ENCODE measurements around the gene TMEM168. TPM values are rescaled to one million over a fixed set of nuclear protein-coding genes. Genes with fewer than 3 reads are reported as not detected.
A peak's percentile ranks its signal among the peaks of the same experiment; 100 is the strongest.
"Not testable (repeated sequence)": the region's sequence is repeated elsewhere in the genome, so short reads cannot be mapped to it uniquely, and the experiment has no call there.

Gene TMEM168
- 10 to 100 TPM; 14.9 to 16.5 TPM for total RNA-seq
- 17.8 TPM for polyA plus RNA-seq (2013, experiment 1 of 2)
- polyA plus RNA-seq (2013, experiment 2 of 2) = 17.8 TPM
- long read RNA-seq, experiment 1, full-length matches to known transcripts = 2 of 5 reads
- long read RNA-seq, experiment 1, partial matches to known transcripts = 1 of 5 reads
- long read RNA-seq, experiment 1, other reads (novel, unspliced or antisense) = 2 of 5 reads
- long read RNA-seq, experiment 2, full-length matches to known transcripts = 38 of 61 reads
- long read RNA-seq, experiment 2, partial matches to known transcripts = 7 of 61 reads
- long read RNA-seq, experiment 2, other reads (novel, unspliced or antisense) = 16 of 61 reads
- long read RNA-seq, experiment 3, full-length matches to known transcripts = 74 of 93 reads
- long read RNA-seq, experiment 3, partial matches to known transcripts = 0 of 93 reads
- long read RNA-seq, experiment 3, other reads (novel, unspliced or antisense) = 19 of 93 reads
- long read RNA-seq, experiment 4, full-length matches to known transcripts = 5 of 20 reads
- long read RNA-seq, experiment 4, partial matches to known transcripts = 2 of 20 reads
- long read RNA-seq, experiment 4, other reads (novel, unspliced or antisense) = 13 of 20 reads

- Histone ChIP-seq H3K9me3 (ENCODE audit: control insufficient read depth, low read length) (no peaks in the 10 kb centered on the region), H3K9ac (ENCODE audit: extremely low read depth, low read length, poor library complexity, severe bottlenecking) (peak within 1 kb of the TSS; percentile 71), H3K27ac (ENCODE audit: low read depth, low read length) (peak within 1 kb of the TSS; percentile 74), H3K4me3 (ENCODE audit: low read length) (peak within 1 kb of the TSS; percentile 96), H3K4me1 (ENCODE audit: control insufficient read depth, insufficient read depth, low read length) (no peaks in the 10 kb centered on the region), H3K36me3 (ENCODE audit: control insufficient read depth, insufficient read depth, low read length) (no peaks in the 10 kb centered on the region), H3K27me3 (ENCODE audit: control insufficient read depth, insufficient read depth, low read length, poor library complexity, severe bottlenecking) (no peaks in the 10 kb centered on the region)
- WGBS, 2 experiments (ENCODE audit: insufficient coverage in 1 of 2, insufficient read length in 1 of 2) = 1 to 2% methylated on average over 24 to 67 of the region's 67 CpGs
- no peaks in the 10 kb centered on the region for H3K9me3 Mint-ChIP-seq
- H3K36me3 Mint-ChIP-seq (ENCODE audit: low read depth) = peaks cover 8% of the 10 kb centered on the region
- peak within 1 kb of the TSS; percentile 96 for H3K27ac Mint-ChIP-seq
- peak within 1 kb of the TSS; percentile 81 for H3K4me3 Mint-ChIP-seq
- H3K27me3 Mint-ChIP-seq (ENCODE audit: insufficient read depth) = no peaks in the 10 kb centered on the region
- DNase-seq = peak; percentile 93
- TF ChIP-seq CTCF (conservative IDR thresholded peaks at IDR 0.05) = no peak
- peaks cover 13% of the 10 kb centered on the region for H3K4me1 Mint-ChIP-seq
These were observed at the start of gene TMEM168 for GRCh38 chr7:112789817-112790585. Gene TMEM168 (minus strand): TSS chr7:112790393. CDS start chr7:112784825, 5,568 bp downstream.

GRCh38 chr7:112835928-112836327 is 45.7 kb upstream of the TMEM168 start:
- peaks cover 32% of the 10 kb centered on the region for H3K36me3 Mint-ChIP-seq (ENCODE audit: low read depth)
- not testable (repeated sequence) for H3K36me3 ChIP-seq (ENCODE audit: control insufficient read depth, insufficient read depth, low read length); H3K27ac ChIP-seq (ENCODE audit: low read depth, low read length); H3K9me3 ChIP-seq (ENCODE audit: control insufficient read depth, low read length); H3K27me3 ChIP-seq (ENCODE audit: control insufficient read depth, insufficient read depth, low read length, poor library complexity, severe bottlenecking); H3K27me3 Mint-ChIP-seq (ENCODE audit: insufficient read depth); H3K4me1 Mint-ChIP-seq; DNase-seq; H3K4me1 ChIP-seq (ENCODE audit: control insufficient read depth, insufficient read depth, low read length); H3K27ac Mint-ChIP-seq; H3K4me3 ChIP-seq (ENCODE audit: low read length); H3K9me3 Mint-ChIP-seq; H3K4me3 Mint-ChIP-seq; H3K9ac ChIP-seq (ENCODE audit: extremely low read depth, low read length, poor library complexity, severe bottlenecking)
- WGBS, 2 experiments (ENCODE audit: insufficient coverage in 1 of 2, insufficient read length in 1 of 2) = 80 to 87% methylated on average over 1 to 4 of the region's 4 CpGs

GRCh38 chr7:112833082-112833481 is 42.9 kb upstream of the TMEM168 start:
- H3K27ac Mint-ChIP-seq = no peak overlapping the region
- no peaks in the 10 kb centered on the region for H3K27me3 Mint-ChIP-seq (ENCODE audit: insufficient read depth)

More at GRCh38 chr7:112833082-112833481, 42.9 kb upstream of the TMEM168 start:
- H3K27me3 ChIP-seq (ENCODE audit: control insufficient read depth, insufficient read depth, low read length, poor library complexity, severe bottlenecking) = no peaks in the 10 kb centered on the region
- peaks cover 28% of the 10 kb centered on the region for H3K36me3 ChIP-seq (ENCODE audit: control insufficient read depth, insufficient read depth, low read length)
- Mint-ChIP-seq H3K36me3 (ENCODE audit: low read depth) (peaks cover 59% of the 10 kb centered on the region), H3K9me3 (peaks cover 9% of the 10 kb centered on the region), H3K4me1 (no peaks in the 10 kb centered on the region), H3K4me3 (no peak overlapping the region)
- DNase-seq = no peak
- no peak for TF ChIP-seq CTCF (conservative IDR thresholded peaks at IDR 0.05)
- peaks cover 18% of the 10 kb centered on the region for H3K9me3 ChIP-seq (ENCODE audit: control insufficient read depth, low read length)
- H3K4me3 ChIP-seq (ENCODE audit: low read length) = no peak overlapping the region
- no peak overlapping the region for H3K9ac ChIP-seq (ENCODE audit: extremely low read depth, low read length, poor library complexity, severe bottlenecking)
- H3K27ac ChIP-seq (ENCODE audit: low read depth, low read length) = no peak overlapping the region
- no peaks in the 10 kb centered on the region for H3K4me1 ChIP-seq (ENCODE audit: control insufficient read depth, insufficient read depth, low read length)
- WGBS, 2 experiments (ENCODE audit: insufficient coverage in 1 of 2, insufficient read length in 1 of 2) = 82% methylated on average over 2 of the region's 3 CpGs; no CpG with 5 or more reads in 1 of the 2 experiments
